ENCODE data around the gene EXD1. TPM values are rescaled to one million over a fixed set of nuclear protein-coding genes. Genes with fewer than 3 reads are reported as not detected.
A peak's percentile ranks its signal among the peaks of the same experiment; 100 is the strongest.
"Not testable (repeated sequence)": the region's sequence is repeated elsewhere in the genome, so short reads cannot be mapped to it uniquely, and the experiment has no call there.

Gene EXD1
- polyA plus RNA-seq, 2 of the 4 experiments (the other 2 are of a cell fraction) = 0.14 to 0.39 TPM

DNA sequence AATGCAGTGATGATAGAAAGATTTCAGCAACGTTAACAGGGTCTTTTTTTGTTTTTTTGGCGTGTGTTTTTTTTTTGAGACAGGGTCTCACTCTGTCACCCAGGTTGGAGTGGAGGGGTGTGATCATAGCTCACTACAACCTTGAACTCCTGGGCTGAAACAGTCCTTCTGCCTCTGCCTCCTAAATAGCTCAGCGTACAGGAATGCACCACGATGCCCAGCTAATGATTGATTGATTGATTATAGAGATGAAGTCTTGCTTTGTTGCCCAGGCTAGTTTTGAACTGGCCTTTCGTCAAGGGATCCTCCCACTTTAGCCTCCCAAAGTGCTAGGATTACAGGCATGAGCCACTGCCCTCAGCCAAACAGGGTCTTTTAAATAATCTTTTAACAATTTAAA is 7.5 kb upstream of the EXD1 start:
- no peak for DNase-seq (ENCODE audit: low read depth in 1 of 2, low spot score in 1 of 2)
- 75% methylated on average over 5 of the region's 5 CpGs for WGBS (ENCODE audit: missing lambda C conversion rate)
- no peak for FAIRE-seq
- peaks cover 40% of the 10 kb centered on the region for H3K4me1 ChIP-seq
- TF ChIP-seq CHD2 (IDR thresholded peaks at IDR 0.05; ENCODE audit: low read length, partially characterized antibody) (no peak), CEBPB (IDR thresholded peaks at IDR 0.05) (no peak), JUNB (IDR thresholded peaks at IDR 0.05) (no peak), HOXB13 (CRISPR knock-in tag; IDR thresholded peaks at IDR 0.05; ENCODE audit: low read depth) (no peak), HOXA7 (CRISPR knock-in tag; IDR thresholded peaks at IDR 0.05) (no peak), EHMT2 (IDR thresholded peaks at IDR 0.05; ENCODE audit: low read depth) (no peak)
- TF ChIP-seq, protein P1, sequence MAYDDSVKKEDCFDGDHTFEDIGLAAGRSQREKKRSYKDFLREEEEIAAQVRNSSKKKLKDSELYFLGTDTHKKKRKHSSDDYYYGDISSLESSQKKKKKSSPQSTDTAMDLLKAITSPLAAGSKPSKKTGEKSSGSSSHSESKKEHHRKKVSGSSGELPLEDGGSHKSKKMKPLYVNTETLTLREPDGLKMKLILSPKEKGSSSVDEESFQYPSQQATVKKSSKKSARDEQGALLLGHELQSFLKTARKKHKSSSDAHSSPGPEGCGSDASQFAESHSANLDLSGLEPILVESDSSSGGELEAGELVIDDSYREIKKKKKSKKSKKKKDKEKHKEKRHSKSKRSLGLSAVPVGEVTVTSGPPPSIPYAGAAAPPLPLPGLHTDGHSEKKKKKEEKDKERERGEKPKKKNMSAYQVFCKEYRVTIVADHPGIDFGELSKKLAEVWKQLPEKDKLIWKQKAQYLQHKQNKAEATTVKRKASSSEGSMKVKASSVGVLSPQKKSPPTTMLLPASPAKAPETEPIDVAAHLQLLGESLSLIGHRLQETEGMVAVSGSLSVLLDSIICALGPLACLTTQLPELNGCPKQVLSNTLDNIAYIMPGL (CRISPR knock-in tag; IDR thresholded peaks at IDR 0.05; ENCODE audit: borderline replicate concordance) = no peak
- TF ChIP-seq, protein P2, sequence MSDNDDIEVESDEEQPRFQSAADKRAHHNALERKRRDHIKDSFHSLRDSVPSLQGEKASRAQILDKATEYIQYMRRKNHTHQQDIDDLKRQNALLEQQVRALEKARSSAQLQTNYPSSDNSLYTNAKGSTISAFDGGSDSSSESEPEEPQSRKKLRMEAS (IDR thresholded peaks at IDR 0.05) = no peak
- TF ChIP-seq, protein P3, sequence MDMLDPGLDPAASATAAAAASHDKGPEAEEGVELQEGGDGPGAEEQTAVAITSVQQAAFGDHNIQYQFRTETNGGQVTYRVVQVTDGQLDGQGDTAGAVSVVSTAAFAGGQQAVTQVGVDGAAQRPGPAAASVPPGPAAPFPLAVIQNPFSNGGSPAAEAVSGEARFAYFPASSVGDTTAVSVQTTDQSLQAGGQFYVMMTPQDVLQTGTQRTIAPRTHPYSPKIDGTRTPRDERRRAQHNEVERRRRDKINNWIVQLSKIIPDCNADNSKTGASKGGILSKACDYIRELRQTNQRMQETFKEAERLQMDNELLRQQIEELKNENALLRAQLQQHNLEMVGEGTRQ (IDR thresholded peaks at IDR 0.05) = no peak
- no peak for ATAC-seq
- H3K4me2 ChIP-seq = no peak overlapping the region
- POLR2A ChIA-PET = interaction anchor here (1.4 kb wide), 1 partner anchor 94 kb away, joined by 3 read pairs; the partner anchor contains the start of genes NUSAP1 and OIP5
- CTCF ChIA-PET = interaction anchor here (1.2 kb wide), 1 partner anchor 11 kb away, joined by 5 read pairs; no protein-coding TSS in a partner anchor
- H3K9me3 ChIP-seq = no peaks in the 10 kb centered on the region
- H3K4me3 ChIP-seq = no peak overlapping the region
- H3K27ac ChIP-seq = no peak overlapping the region

DNA sequence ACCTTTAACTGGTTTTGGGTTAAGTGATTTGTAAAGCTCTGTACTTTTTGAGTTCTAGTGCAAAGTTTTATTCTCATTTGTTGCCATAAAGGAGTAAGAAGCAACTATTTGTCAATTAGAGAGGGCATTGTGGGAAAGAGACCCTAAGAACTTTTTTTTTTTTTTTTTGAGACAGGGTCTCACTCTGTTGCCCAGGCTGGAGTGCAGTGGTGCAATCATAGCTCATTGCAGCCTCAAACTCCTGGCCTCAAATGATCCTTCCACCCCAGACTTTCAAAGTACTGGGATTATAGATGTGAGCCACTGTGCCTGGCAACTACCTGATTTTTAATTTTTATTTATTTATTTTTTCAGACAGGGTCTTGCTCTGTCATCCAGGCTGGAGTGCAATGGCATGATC is 5.4 kb upstream of the EXD1 start:
- ATAC-seq (no peak), DNase-seq (ENCODE audit: low read depth in 1 of 2, low spot score in 1 of 2) (no peak), FAIRE-seq (no peak)
- Histone ChIP-seq H3K4me3 (no peak overlapping the region), H3K4me1 (peaks cover 30% of the 10 kb centered on the region), H3K4me2 (no peak overlapping the region), H3K9me3 (no peaks in the 10 kb centered on the region), H3K27ac (no peak overlapping the region)
- POLR2A ChIA-PET = no interaction called here
- TF ChIP-seq, protein P4, sequence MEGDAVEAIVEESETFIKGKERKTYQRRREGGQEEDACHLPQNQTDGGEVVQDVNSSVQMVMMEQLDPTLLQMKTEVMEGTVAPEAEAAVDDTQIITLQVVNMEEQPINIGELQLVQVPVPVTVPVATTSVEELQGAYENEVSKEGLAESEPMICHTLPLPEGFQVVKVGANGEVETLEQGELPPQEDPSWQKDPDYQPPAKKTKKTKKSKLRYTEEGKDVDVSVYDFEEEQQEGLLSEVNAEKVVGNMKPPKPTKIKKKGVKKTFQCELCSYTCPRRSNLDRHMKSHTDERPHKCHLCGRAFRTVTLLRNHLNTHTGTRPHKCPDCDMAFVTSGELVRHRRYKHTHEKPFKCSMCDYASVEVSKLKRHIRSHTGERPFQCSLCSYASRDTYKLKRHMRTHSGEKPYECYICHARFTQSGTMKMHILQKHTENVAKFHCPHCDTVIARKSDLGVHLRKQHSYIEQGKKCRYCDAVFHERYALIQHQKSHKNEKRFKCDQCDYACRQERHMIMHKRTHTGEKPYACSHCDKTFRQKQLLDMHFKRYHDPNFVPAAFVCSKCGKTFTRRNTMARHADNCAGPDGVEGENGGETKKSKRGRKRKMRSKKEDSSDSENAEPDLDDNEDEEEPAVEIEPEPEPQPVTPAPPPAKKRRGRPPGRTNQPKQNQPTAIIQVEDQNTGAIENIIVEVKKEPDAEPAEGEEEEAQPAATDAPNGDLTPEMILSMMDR (IDR thresholded peaks at IDR 0.05) = no peak
- TF ChIP-seq SREBF2 (IDR thresholded peaks at IDR 0.05) = no peak
- no peak for TF ChIP-seq HOXB13 (CRISPR knock-in tag; IDR thresholded peaks at IDR 0.05; ENCODE audit: low read depth)
- no peak for TF ChIP-seq ZFP36 (IDR thresholded peaks at IDR 0.05; ENCODE audit: borderline replicate concordance, partially characterized antibody)
- CTCF ChIA-PET = no interaction called here

DNA sequence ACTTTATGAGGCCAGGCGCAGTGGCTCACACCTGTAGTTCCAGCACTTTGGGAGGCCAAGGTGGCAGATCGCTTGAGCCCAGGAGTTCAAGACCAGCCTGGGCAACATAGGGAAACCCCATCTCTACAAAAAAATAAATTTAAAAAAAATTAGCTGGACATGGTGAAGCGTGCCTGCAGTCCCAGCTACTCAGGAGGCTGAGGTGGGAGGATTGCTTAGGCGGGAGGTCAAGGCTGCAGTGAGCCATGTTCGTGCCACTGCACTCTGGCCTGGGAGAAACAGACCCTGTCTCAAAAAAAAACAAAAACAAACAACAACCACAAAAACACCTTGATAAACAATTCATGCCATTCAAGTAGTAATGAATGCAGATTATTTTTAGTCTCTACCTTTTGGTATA is 4.7 kb upstream of the EXD1 start:
- H3K9me3 ChIP-seq, POLR2A ChIA-PET: not testable (repeated sequence)

DNA sequence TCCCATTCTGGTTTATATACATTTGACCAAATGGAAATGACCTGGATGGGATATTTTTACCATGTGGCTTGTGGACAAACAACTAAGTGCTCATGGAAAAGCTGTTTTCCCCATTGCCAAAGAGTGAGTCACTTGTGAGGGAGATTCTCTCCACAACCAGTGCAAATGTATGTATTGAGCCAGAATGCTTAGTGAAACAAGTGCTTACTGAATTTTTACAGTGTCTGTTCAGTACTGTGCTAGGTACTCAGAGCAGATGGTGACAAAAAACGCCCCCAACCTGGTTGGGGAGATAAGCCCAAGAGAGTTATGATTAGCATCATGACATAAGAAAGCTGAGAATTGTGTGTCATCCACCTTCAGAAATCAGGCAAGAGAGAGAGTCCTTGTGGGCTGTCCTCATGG is 2.8 kb upstream of the EXD1 start:
- DNase-seq (ENCODE audit: low read depth in 1 of 2, low spot score in 1 of 2) = peak in 1 of 2 experiments; percentile 34
- peaks cover 23% of the 10 kb centered on the region for H3K4me1 ChIP-seq
- H3K27ac ChIP-seq = peak overlapping the region; percentile 86 to 94; a peak in 5 of 6 replicates
- no peak for ATAC-seq
- FAIRE-seq = no peak
- WGBS (ENCODE audit: missing lambda C conversion rate) = 29% methylated on average over 1 of the region's 1 CpG
- no peaks in the 10 kb centered on the region for H3K9me3 ChIP-seq
- TF ChIP-seq FOSL2 (IDR thresholded peaks at IDR 0.05) (no peak), FOSL2 (CRISPR knock-in tag; IDR thresholded peaks at IDR 0.05) (peak; percentile 49), NFE2L2 (conservative IDR thresholded peaks at IDR 0.05; ENCODE audit: low read length) (no peak)
- ChIA-PET POLR2A (no interaction called here), CTCF (interaction anchor here (1.2 to 1.6 kb wide), 3 partner anchors 9 to 98 kb away, joined by 3 to 7 read pairs (median 4); no protein-coding TSS in a partner anchor)
- H3K4me2 ChIP-seq = peak overlapping the region; percentile 86
- H3K4me3 ChIP-seq = peak overlapping the region; percentile 83; the same call in 2 of the 3 replicates

More for the DNA sequence above, 4.7 kb upstream of the EXD1 start:
- not testable (repeated sequence) for FAIRE-seq; H3K4me2 ChIP-seq; DNase-seq (ENCODE audit: low read depth in 1 of 2, low spot score in 1 of 2); ATAC-seq; H3K4me3 ChIP-seq
- Histone ChIP-seq H3K4me1 (peaks cover 24% of the 10 kb centered on the region), H3K27ac (0 out of 6 replicates have a peak overlapping the region, but pooled peaks of 1 of the 2 experiments have one; percentile 30)
- CTCF ChIA-PET = interaction anchor here (0.6 kb wide), 1 partner anchor 331 kb away, joined by 3 read pairs; no protein-coding TSS in a partner anchor
- WGBS (ENCODE audit: missing lambda C conversion rate) = 94% methylated on average over 5 of the region's 5 CpGs

All from A549 (cell line).